ENCODE data around the gene LRRC31. TPM values are rescaled to one million over a fixed set of nuclear protein-coding genes. Genes with fewer than 3 reads are reported as not detected.

The LRRC31 gene
- total and polyA plus RNA-seq, 2 donors (not counting 1 experiment from before 2014, with no cell fraction given), result not detected

DNA sequence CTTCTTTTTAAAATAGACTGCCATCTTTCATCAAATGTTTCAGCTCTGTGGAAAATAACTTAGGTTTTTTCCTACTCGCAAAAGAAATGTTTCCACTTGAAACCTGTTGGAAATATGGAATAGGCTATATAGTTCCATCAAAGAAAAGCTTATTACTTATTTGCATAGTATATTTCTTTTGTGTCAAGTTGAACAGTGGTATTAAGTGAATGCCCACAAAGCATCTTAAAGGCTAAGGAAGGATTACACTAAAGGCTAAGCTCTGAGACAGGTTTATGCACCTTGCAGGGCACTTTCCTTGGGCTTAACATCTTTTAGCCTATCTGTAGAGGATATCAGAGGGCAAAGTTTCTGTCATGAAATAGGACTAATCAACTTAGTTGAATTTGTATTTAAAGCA lies 41.5 kb upstream of the LRRC31 start, which contains the start of gene SAMD7:
TSS of gene SAMD7 (plus strand) at position 301 of the 400 bp plus-strand sequence. CDS start 7,927 bp downstream, outside the sequence.
- Histone ChIP-seq H3K27ac (ENCODE audit: insufficient read depth, low read length) (no peak within 1 kb of the TSS), H3K27me3 (ENCODE audit: control insufficient read depth, insufficient read depth, low read length) (no peaks in the 10 kb centered on the region), H3K9me3 (ENCODE audit: control insufficient read depth, insufficient read depth, low read depth, low read length) (no peaks in the 10 kb centered on the region), H3K4me1 (ENCODE audit: control insufficient read depth, extremely low read depth, insufficient read depth, low read length) (no peaks in the 10 kb centered on the region), H2AFZ (ENCODE audit: low read length) (no peak within 1 kb of the TSS), H3K9ac (ENCODE audit: insufficient read depth, low read length) (no peak within 1 kb of the TSS), H3K36me3 (ENCODE audit: control insufficient read depth, insufficient read depth, low read length) (no peaks in the 10 kb centered on the region), H3K79me2 (ENCODE audit: control insufficient read depth, insufficient read depth, low read length) (no peaks in the 10 kb centered on the region), H3K4me3 (replicated peaks in 1 of 4; ENCODE audit: control extremely low read depth in 1 of 4, insufficient read depth in 1 of 4, low read depth in 3 of 4, low read length in 4 of 4) (no peak within 1 kb of the TSS), H4K20me1 (ENCODE audit: control insufficient read depth, extremely low read depth, insufficient read depth, low read length) (no peaks in the 10 kb centered on the region), H3K4me2 (ENCODE audit: extremely low read depth, insufficient read depth, low read length) (no peak within 1 kb of the TSS)
- no peak for DNase-seq (ENCODE audit: low read depth in 2 of 2)
- TF ChIP-seq CTCF (conservative IDR thresholded peaks at IDR 0.05 in 1 of 2, IDR thresholded peaks at IDR 0.05 in 1 of 2; ENCODE audit: low read depth in 1 of 2, low read length in 2 of 2) (no peak), EZH2 (IDR thresholded peaks at IDR 0.05; ENCODE audit: low read length, missing control alignments) (no peak)

DNA sequence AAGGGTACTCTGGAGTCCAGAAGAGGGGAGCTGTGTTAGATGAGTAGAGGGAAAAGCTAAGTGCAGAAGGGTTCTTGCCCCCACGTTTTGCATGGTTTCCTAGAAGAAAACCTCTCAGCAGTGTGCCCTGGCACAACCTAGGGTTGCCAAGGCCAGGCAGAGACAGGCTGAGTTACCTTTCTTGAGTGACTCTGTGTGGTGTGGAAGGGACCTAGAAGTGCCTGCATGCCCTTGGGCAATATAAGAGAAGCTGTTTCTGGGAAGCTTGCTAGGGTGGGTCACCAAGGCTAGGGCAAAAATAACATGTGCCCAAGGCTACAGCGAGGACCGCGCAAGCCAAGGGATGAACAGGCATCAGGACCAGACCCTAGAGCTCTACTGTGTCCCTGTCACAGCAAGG lies 38.2 kb upstream of the LRRC31 start:
- Histone ChIP-seq H3K4me1 (ENCODE audit: control insufficient read depth, extremely low read depth, insufficient read depth, low read length) (no peaks in the 10 kb centered on the region), H3K4me3 (replicated peaks in 1 of 4; ENCODE audit: control extremely low read depth in 1 of 4, insufficient read depth in 1 of 4, low read depth in 3 of 4, low read length in 4 of 4) (no peak overlapping the region), H3K9ac (ENCODE audit: insufficient read depth, low read length) (no peak overlapping the region), H4K20me1 (ENCODE audit: control insufficient read depth, extremely low read depth, insufficient read depth, low read length) (no peaks in the 10 kb centered on the region), H3K9me3 (ENCODE audit: control insufficient read depth, insufficient read depth, low read depth, low read length) (no peaks in the 10 kb centered on the region), H3K79me2 (ENCODE audit: control insufficient read depth, insufficient read depth, low read length) (no peaks in the 10 kb centered on the region), H3K36me3 (ENCODE audit: control insufficient read depth, insufficient read depth, low read length) (no peaks in the 10 kb centered on the region), H3K27me3 (ENCODE audit: control insufficient read depth, insufficient read depth, low read length) (no peaks in the 10 kb centered on the region), H2AFZ (ENCODE audit: low read length) (no peak overlapping the region), H3K27ac (ENCODE audit: insufficient read depth, low read length) (no peak overlapping the region), H3K4me2 (ENCODE audit: extremely low read depth, insufficient read depth, low read length) (no peak overlapping the region)
- TF ChIP-seq CTCF (conservative IDR thresholded peaks at IDR 0.05 in 1 of 2, IDR thresholded peaks at IDR 0.05 in 1 of 2; ENCODE audit: low read depth in 1 of 2, low read length in 2 of 2), result no peak
- no peak for TF ChIP-seq EZH2 (IDR thresholded peaks at IDR 0.05; ENCODE audit: low read length, missing control alignments)
- no peak for DNase-seq (ENCODE audit: low read depth in 2 of 2)

- Histone ChIP-seq H3K9me3 (ENCODE audit: control insufficient read depth, insufficient read depth, low read depth, low read length) (no peaks in the 10 kb centered on the region), H3K9ac (ENCODE audit: insufficient read depth, low read length) (no peak overlapping the region), H3K4me3 (replicated peaks in 1 of 4; ENCODE audit: control extremely low read depth in 1 of 4, insufficient read depth in 1 of 4, low read depth in 3 of 4, low read length in 4 of 4) (no peak overlapping the region), H3K79me2 (ENCODE audit: control insufficient read depth, insufficient read depth, low read length) (no peaks in the 10 kb centered on the region), H4K20me1 (ENCODE audit: control insufficient read depth, extremely low read depth, insufficient read depth, low read length) (no peaks in the 10 kb centered on the region), H3K4me2 (ENCODE audit: extremely low read depth, insufficient read depth, low read length) (no peak overlapping the region), H3K27me3 (ENCODE audit: control insufficient read depth, insufficient read depth, low read length) (no peaks in the 10 kb centered on the region), H3K27ac (ENCODE audit: insufficient read depth, low read length) (no peak overlapping the region), H3K36me3 (ENCODE audit: control insufficient read depth, insufficient read depth, low read length) (no peaks in the 10 kb centered on the region), H2AFZ (ENCODE audit: low read length) (no peak overlapping the region), H3K4me1 (ENCODE audit: control insufficient read depth, extremely low read depth, insufficient read depth, low read length) (no peaks in the 10 kb centered on the region)
- DNase-seq (ENCODE audit: low read depth in 2 of 2), result no peak
- TF ChIP-seq EZH2 (IDR thresholded peaks at IDR 0.05; ENCODE audit: low read length, missing control alignments) (no peak), CTCF (conservative IDR thresholded peaks at IDR 0.05 in 1 of 2, IDR thresholded peaks at IDR 0.05 in 1 of 2; ENCODE audit: low read depth in 1 of 2, low read length in 2 of 2) (no peak)
Measured at GRCh38 chr3:169907476-169907875, 37.7 kb upstream of the LRRC31 start.
